HG03095 (cell line): Measurements from ENCODE around the gene WDR59.
"Not testable (repeated sequence)": the region's sequence is repeated elsewhere in the genome, so short reads cannot be mapped to it uniquely, and the experiment has no call there.

Experiments used
- ATAC-seq: cut with Tn5 transposase; IDR thresholded peaks from one replicate; pipeline ENCODE4 v1.9.1; 2021; ENCODE audit warnings: moderate library complexity; ENCODE audit not compliant: unreplicated experiment

The WDR59 gene

GRCh38 chr16:74867281-74867849 lies 117.6 kb downstream of the WDR59 start:
- ATAC-seq, result no peak

DNA sequence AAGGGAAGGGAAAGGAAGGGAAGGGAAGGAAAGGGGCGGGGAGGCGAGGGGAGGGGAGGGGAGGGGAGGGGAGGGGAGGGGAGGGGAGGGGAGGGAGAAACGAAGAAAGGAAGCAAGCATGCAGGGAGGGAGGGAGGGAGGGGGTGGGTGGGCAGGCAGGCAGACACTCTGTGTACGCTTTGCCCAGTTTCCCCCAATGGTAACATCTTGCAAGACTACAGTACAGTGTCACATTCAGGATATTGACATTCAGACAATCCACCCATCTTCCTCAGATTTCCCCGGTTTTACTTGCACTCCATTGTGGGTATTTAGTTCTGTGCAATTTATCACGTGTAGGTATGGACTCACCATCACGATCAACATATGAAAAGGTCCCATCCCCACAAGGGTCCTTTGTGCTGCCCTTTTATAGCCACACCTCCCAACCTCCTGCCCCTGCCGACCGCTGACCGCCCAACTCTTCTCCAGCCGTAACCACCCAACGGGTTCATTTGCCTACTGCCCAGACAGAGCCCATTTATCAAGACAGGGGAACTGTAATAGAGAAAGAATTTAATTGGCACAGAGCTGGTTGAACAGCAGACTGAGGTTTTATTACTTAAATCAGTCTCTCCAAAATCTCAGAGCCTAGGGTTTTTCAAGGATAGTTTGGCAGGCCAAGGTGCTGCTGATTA lies 118.9 kb downstream of the WDR59 start:
- no peak for ATAC-seq

- ATAC-seq, result peak; percentile 72
Measured at GRCh38 chr16:74862743-74863244, 122.1 kb downstream of the WDR59 start.

DNA sequence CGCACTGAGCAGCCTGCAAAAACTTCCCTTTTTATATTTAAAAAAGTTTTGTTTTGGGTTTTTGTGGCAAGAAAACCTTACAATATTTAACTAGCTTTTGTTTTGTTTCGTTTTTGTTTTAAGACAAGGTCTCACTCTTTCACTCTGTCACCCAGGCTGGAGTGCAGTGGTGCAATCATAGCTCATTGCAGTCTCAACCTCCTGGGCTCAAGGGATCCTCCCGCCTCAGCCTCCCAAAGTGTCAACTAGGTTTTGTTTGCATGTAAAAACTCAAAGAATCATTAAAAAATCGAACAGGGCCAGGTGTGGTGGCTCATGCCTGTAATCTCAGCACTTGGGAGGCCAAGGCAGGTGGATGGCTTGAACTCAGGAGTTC lies 132.4 kb downstream of the WDR59 start:
- no peak for ATAC-seq

- ATAC-seq, result no peak
Measured at GRCh38 chr16:74850027-74850426, 134.9 kb downstream of the WDR59 start.

DNA sequence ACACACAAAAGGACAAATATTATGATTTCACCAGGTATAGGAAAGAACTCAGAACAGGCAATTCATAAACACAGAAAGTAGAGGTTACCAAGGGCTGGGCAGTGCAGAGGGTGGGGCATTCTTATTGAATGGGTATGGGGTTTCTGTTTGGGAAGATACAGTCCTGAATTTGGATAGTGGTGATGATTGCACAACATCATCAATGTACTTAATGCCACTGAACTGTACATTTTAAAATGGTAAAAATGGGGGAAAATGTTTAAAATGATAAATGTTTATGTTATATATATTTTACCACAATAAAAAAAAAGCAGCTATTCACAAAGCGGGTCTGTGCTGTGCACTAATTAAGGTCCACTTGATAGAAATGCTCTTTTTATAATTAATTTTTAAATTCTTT lies 137.7 kb downstream of the WDR59 start:
- no peak for ATAC-seq

DNA sequence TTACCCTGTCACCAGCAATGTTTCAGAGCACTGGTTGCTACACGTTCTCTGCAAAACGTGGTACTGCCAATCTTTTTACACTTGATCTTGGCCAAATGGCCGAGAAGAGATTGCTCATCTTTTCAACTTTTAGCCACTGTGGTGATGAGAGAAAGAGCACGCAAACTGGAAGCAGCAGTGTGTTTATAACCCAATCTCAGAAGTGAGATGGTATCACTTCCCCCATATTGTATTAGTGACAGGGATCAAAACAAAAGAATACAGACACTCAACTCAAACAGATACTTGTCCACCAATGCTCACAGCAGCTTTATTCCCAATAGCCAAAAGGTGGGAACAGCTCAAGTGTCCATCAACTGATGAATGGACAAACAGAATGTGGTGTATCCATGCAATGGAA lies 138.2 kb downstream of the WDR59 start:
- ATAC-seq, result no peak

DNA sequence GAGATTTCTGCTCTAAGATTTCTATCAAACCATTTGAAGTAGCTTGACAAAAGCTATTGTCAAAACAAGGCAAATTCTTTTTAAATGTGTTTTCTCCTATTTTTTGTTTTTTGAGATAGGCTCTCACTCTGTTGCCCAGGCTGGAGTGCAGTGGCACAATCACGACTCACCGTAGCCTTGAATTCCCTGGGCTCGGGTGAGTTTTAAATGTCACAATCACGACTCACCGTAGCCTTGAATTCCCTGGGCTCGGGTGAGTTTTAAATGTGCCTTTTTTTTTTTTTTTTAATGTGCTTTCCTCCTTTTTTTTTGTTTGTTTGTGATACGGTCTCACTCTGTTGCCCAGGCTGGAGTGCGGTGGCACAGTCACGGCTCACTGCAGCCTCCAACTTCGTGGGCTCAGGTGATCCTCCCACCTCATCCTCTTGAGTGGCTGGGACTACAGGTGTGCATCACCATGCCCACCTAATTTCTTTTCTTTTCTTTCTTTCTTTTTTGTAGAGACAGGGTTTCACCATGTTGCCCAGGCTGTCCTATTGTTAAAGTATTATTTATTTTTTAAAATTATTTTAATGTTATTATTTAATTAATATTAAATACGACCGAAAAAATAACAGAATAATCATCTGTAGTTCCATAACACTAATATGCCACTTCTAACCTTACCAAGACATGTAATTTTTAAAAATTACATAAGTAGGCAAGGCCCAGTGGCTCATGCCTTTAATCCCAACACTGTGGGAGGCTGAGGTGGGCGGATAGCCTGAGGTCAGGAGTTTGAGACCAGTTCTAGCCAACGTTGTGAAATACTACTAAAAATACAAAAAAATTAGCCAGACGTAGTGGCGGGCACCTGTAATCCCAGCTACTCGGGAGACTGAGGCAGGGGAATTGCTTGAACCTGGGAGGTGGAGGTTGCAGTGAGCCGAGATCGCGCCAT lies 140.6 kb downstream of the WDR59 start:
- no peak for ATAC-seq

DNA sequence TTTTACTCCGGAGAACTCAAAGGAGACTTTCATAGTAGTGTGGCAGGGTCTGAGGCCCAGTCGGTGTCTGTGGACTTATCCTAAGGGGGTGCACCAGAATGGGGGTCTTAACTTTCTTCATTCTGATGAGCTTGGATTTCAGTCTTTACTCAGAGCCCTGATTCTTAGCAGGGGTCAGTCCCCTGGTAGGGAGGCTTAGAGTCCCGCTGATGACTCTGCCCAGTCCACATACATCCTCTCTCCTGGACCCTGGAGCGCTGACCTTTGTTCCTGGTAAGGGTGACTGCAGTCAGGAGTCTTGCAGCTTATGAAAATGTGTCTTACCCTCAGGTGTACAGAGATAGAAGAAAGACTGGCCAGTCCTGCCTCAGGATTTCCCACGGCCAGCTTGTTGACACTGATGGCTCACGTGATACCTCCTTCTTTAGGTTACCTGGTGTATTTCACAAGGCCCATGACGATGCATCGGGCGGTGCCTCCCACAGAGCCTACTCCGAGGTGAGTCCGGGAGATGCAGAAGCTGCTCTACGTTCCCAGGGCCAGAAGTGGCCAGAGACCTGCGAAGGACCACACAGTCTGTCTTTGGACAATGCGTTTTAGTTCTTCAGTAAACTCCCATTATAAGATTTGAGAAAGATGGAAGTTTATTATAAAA lies 141.4 kb downstream of the WDR59 start:
- ATAC-seq, result not testable (repeated sequence)

- ATAC-seq, result no peak
Measured at GRCh38 chr16:74842413-74842812, 142.5 kb downstream of the WDR59 start.

GRCh38 chr16:74841904-74842303 lies 143.0 kb downstream of the WDR59 start:
- ATAC-seq, result no peak

- ATAC-seq, result no peak
Measured at GRCh38 chr16:74841469-74841868, 143.5 kb downstream of the WDR59 start.

- ATAC-seq, result no peak
Measured at GRCh38 chr16:74837056-74837455, 147.9 kb downstream of the WDR59 start.

- no peak for ATAC-seq
Measured at GRCh38 chr16:74836111-74836671, 148.7 kb downstream of the WDR59 start.

DNA sequence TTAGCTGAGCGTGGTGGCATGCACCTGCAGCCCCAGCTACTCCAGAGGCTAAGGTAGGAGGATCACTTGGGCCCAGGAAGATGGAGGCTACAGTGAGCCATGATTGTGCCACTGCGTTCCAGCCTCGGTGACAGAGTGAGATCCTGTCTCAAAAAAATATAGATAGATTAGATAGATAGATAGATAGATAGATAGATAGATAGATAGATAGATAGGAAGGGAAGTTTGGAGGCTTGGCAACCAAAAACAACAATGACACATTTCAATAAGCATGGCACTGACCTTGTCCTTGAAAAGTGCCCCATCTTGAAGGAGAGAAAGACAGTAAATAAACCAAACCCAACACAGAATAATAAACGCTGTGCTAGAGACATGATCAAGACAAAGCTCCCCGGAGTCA lies 152.7 kb downstream of the WDR59 start:
- no peak for ATAC-seq

DNA sequence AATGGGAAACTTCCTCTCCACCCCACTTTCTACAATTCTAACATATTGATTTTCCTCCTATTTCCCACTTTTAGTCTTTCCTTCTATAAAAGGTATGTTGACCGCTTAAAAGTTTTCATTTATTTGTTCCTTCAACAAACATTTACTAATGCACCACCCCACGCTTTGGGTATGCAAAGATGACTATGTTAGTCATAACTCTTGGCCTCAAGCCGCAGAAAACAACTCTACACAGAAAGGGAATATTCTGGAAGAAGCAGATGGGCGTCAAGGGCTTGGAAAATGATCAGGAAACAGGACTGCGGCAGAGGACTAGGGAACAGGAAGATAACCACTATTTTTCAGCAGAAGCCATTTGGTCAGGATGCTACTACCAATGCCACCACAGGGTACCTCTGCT lies 153.5 kb downstream of the WDR59 start:
- no peak for ATAC-seq

GRCh38 chr16:74830648-74831047 lies 154.3 kb downstream of the WDR59 start:
- no peak for ATAC-seq

DNA sequence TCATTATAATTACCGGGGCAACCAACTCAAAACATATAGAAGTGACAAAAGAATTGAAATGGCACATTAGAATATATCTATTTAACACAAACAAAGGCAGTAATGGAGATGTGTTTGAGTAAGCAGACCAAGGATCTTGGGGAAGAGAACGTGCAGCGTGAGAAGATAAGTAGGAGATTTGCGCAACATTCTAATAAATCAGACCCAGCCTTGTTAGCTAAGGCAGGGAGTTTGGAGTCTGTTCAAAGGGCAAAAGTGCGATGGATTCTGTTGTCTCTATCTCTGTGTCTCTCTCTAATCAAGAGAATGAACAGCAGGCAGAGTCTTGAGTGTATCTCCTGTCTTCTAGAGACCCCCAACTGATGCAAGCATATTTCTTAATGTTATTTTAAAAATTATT lies 155.3 kb downstream of the WDR59 start:
- no peak for ATAC-seq

GRCh38 chr16:74825941-74826340 lies 159.0 kb downstream of the WDR59 start:
- ATAC-seq, result no peak

- ATAC-seq, result no peak
Measured at GRCh38 chr16:74825016-74825415, 159.9 kb downstream of the WDR59 start.
